HepG2 (cell line): ENCODE data around the gene GYPB. TPM values are rescaled to one million over a fixed set of nuclear protein-coding genes. Genes with fewer than 3 reads are reported as not detected.
"Not testable (repeated sequence)": the region's sequence is repeated elsewhere in the genome, so short reads cannot be mapped to it uniquely, and the experiment has no call there.

Experiments used
- ATAC-seq: fragments of 200-7000 bp; cut with Tn5 transposase; 3 replicates; pipeline ENCODE4 v1.9.1; 2020; ENCODE audit warnings: mild to moderate bottlenecking, moderate library complexity
- BruUV-seq: library from RNA; stranded (reverse); fragments of 400-500 nt; replicated peaks from 2 replicates; lab custom pipeline; 2021; lab: Mats Ljungman, UMichigan
- CTCF ChIA-PET: fragments of 300-600 bp; formaldehyde crosslinking; extraction: SDS; loops from one replicate; lab custom pipeline; 2021; ENCODE audit warnings: low total read pairs, inconsistent platforms, low intra/inter-chr PET ratio; lab: Yijun Ruan, JAX
- POLR2A ChIA-PET: fragments of 350-600 bp; sonication (Branson Sonifier 250); formaldehyde crosslinking; loops from one replicate; lab custom pipeline; 2020; ENCODE audit warnings: antibody characterized with exemption, inconsistent platforms; lab: Yijun Ruan, JAX
- DNase-seq: peaks from one replicate; pipeline ENCODE4 v3.0.0-alpha.2; 2015; ENCODE audit warnings: low spot score
- FAIRE-seq: peaks from 3 replicates; lab custom pipeline; 2011; peaks lifted over from hg19 to GRCh38; lab: Jason Lieb, UNC
- H2AFZ ChIP-seq: one replicate; pipeline ENCODE4 v1.6.1; 2011; ENCODE audit warnings: low read length, inconsistent platforms
- H3K27ac ChIP-seq: fragments of 300-600 bp; 3 replicates; pipeline ENCODE4 v1.8.0; 2011; ENCODE audit warnings: mixed run types, mild to moderate bottlenecking, mixed read lengths, low read length, inconsistent platforms; ENCODE audit not compliant: insufficient read depth; ENCODE audit errors: extremely low read length
- H3K27me3 ChIP-seq, 2 experiments: fragments of 200-600 bp in 1 of 2; 2 replicates in 1 of 2; 3 replicates in 1 of 2; pipeline versions ENCODE4 v1.6.0 to v1.8.0; 2011; ENCODE audit warnings: low read length in 2 of 2, mild to moderate bottlenecking in 2 of 2, moderate library complexity in 2 of 2, inconsistent platforms in 1 of 2; ENCODE audit not compliant: insufficient read depth in 2 of 2, control insufficient read depth in 1 of 2
- H3K36me3 ChIP-seq, 2 experiments: fragments of 200-600 bp in 1 of 2; replicated peaks in 1 of 2; 2 replicates in 1 of 2; 3 replicates in 1 of 2; pipeline versions ENCODE4 v1.5.1 to v1.8.0; 2011; ENCODE audit warnings: low read length in 2 of 2, inconsistent platforms in 1 of 2; ENCODE audit not compliant: insufficient read depth in 2 of 2, control insufficient read depth in 1 of 2
- H3K4me1 ChIP-seq: 2 replicates; pipeline ENCODE4 v1.5.1; 2012; ENCODE audit warnings: low read length, inconsistent platforms; ENCODE audit not compliant: insufficient read depth
- H3K4me2 ChIP-seq: 2 replicates; pipeline ENCODE4 v1.6.0; 2011; ENCODE audit warnings: low read depth, low read length, inconsistent platforms
- H3K4me3 ChIP-seq, 3 experiments: fragments of 200-600 bp in 1 of 3; sonication (generic), shearing (Covaris generic) in 1 of 3; replicated peaks in 1 of 3; 2 replicates each; pipeline ENCODE4 v1.5.1; 2011 to 2016; ENCODE audit warnings: low read length in 3 of 3, inconsistent platforms in 2 of 3, low read depth in 2 of 3, mild to moderate bottlenecking in 2 of 3, control low read depth in 1 of 3, mixed read lengths in 1 of 3; ENCODE audit not compliant: insufficient read depth in 1 of 3
- H3K79me2 ChIP-seq: one replicate; pipeline ENCODE4 v1.6.1; 2011; ENCODE audit warnings: low read length, inconsistent platforms; ENCODE audit not compliant: insufficient read depth
- H3K9ac ChIP-seq: 2 replicates; pipeline ENCODE4 v1.6.0; 2011; ENCODE audit warnings: mild to moderate bottlenecking, low read depth, low read length, inconsistent platforms; ENCODE audit not compliant: insufficient read depth
- H3K9me3 ChIP-seq: 2 replicates; pipeline ENCODE4 v1.5.1; 2012; ENCODE audit warnings: mild to moderate bottlenecking, low read length
- H4K20me1 ChIP-seq: 2 replicates; pipeline ENCODE4 v1.6.0; 2011; ENCODE audit warnings: inconsistent platforms, mild to moderate bottlenecking, low read length, moderate library complexity; ENCODE audit not compliant: insufficient read depth
- WGBS: methylation state at CpG from one replicate; pipeline ENCODE4 v1.1.6; 2017; ENCODE audit warnings: low lambda C conversion rate; 5-methylcytosine and 5-hydroxymethylcytosine counted together
- in situ Hi-C: cut with HindIII; loops from 2 replicates; pipeline ENCODE4 v1.10.0; 2017; ENCODE audit warnings: low pct_unique_long_range_greater_than_20kb; ENCODE audit not compliant: extremely low pct_ligation_motif_present
- intact Hi-C: fragments of 100-400 bp; cut with micrococcal nuclease; formaldehyde crosslinking; loops from one replicate; pipeline ENCODE4 v1.10.0; 2022; ENCODE audit not compliant: unreplicated experiment
- polyA plus RNA-seq, 8 experiments: library from polyadenylated mRNA; depleted of rRNA in 3 of 8; stranded (reverse) in 7 of 8; unstranded in 1 of 8; fragments of >200 nt; fragmentation: Illumina TruSeq in 4 of 8; extraction: Trizol in 4 of 8; gene quantifications; 2 replicates each; pipeline versions ENCODE4 v1.2.1 to v1.2.3, GENCODE V29; 2011 to 2016; ENCODE audit warnings: low read depth in 4 of 8, missing spikeins in 1 of 8, mixed read lengths in 1 of 8; ENCODE audit not compliant: insufficient read depth in 1 of 8
- total RNA-seq, 5 experiments: library from RNA; depleted of rRNA; stranded (reverse); fragments of >200 nt; fragmentation: Illumina TruSeq; extraction: Trizol; gene quantifications; 2 replicates each; pipeline ENCODE4 v1.2.3, GENCODE V29; 2016; ENCODE audit warnings: low read depth in 1 of 5

GYPB gene
- total and polyA plus RNA-seq, 2 of the 13 experiments (the other 11 are each of a cell fraction or from before 2014, with no cell fraction given): not detected

- H3K79me2 ChIP-seq, H3K27ac ChIP-seq, intact Hi-C loops, H2AFZ ChIP-seq, DNase-seq, H3K4me2 ChIP-seq, BruUV-seq, ATAC-seq, H3K9ac ChIP-seq, CTCF ChIA-PET, FAIRE-seq, H3K4me3 ChIP-seq, in situ Hi-C loops, H4K20me1 ChIP-seq, H3K4me1 ChIP-seq, H3K36me3 ChIP-seq, POLR2A ChIA-PET, H3K27me3 ChIP-seq: not testable (repeated sequence)
- WGBS: 14% methylated on average over 1 of the region's 1 CpG
- peaks cover 11% of the 10 kb centered on the region for H3K9me3 ChIP-seq
Observed at GRCh38 chr4:143950185-143950584, 69.0 kb downstream of the GYPB start.

GRCh38 chr4:143947493-143947892 lies 71.7 kb downstream of the GYPB start:
- H3K9ac ChIP-seq, ATAC-seq, FAIRE-seq, in situ Hi-C loops, CTCF ChIA-PET, H3K79me2 ChIP-seq, intact Hi-C loops, POLR2A ChIA-PET, H3K4me3 ChIP-seq, H2AFZ ChIP-seq, H4K20me1 ChIP-seq, BruUV-seq, H3K36me3 ChIP-seq, DNase-seq, H3K4me2 ChIP-seq, H3K4me1 ChIP-seq, H3K27me3 ChIP-seq, H3K27ac ChIP-seq: not testable (repeated sequence)
- 0% methylated on average over 1 of the region's 1 CpG for WGBS
- peaks cover 11% of the 10 kb centered on the region for H3K9me3 ChIP-seq

Other genes with a start within 250 kb of the GYPB start
- not detected in 2 replicates for gene GYPE, start 113.8 kb downstream of the GYPB start, total RNA-seq (2016; rRNA removed; fragmentation: Illumina TruSeq; extraction: Trizol)
- not detected in 2 replicates for gene GYPE, start 113.8 kb downstream of the GYPB start, polyA plus RNA-seq (2011; rRNA removed)
- gene GYPA, start 121.3 kb upstream of the GYPB start, total RNA-seq (2016; rRNA removed; fragmentation: Illumina TruSeq; extraction: Trizol): not detected in 2 replicates
- not detected in 2 replicates for gene GYPA, start 121.3 kb upstream of the GYPB start, polyA plus RNA-seq (2011; rRNA removed)